Lower lobe of right lung (tissue), 2 donors: ENCODE data around the gene PRR36. TPM values are rescaled to one million over a fixed set of nuclear protein-coding genes. Genes with fewer than 3 reads are reported as not detected.
"Not testable (repeated sequence)": the region's sequence is repeated elsewhere in the genome, so short reads cannot be mapped to it uniquely, and the experiment has no call there.

Source experiments
- ATAC-seq, 2 donors: fragments of 200-7000 bp; cut with Tn5 transposase; one replicate each; pipeline ENCODE4 v1.9.1; 2020 to 2022; ENCODE audit warnings: mild to moderate bottlenecking in 2 of 2, moderate library complexity in 2 of 2
- DNase-seq: peaks from one replicate; pipeline ENCODE4 v3.0.0-alpha.2; 2020
- H3K27ac ChIP-seq: fragments of 200-600 bp; one replicate; pipeline ENCODE4 v1.8.0; 2022
- H3K27me3 ChIP-seq: fragments of 200-600 bp; one replicate; pipeline ENCODE4 v1.8.0; 2022; ENCODE audit warnings: low read depth
- H3K36me3 ChIP-seq: fragments of 200-600 bp; one replicate; pipeline ENCODE4 v1.8.0; 2022; ENCODE audit warnings: mild to moderate bottlenecking
- H3K4me1 ChIP-seq: fragments of 200-600 bp; one replicate; pipeline ENCODE4 v1.8.0; 2022
- H3K4me3 ChIP-seq: fragments of 200-600 bp; one replicate; pipeline ENCODE4 v1.8.0; 2022; ENCODE audit warnings: mild to moderate bottlenecking
- H3K9me3 ChIP-seq: fragments of 200-600 bp; one replicate; pipeline ENCODE4 v1.8.0; 2022
- CTCF ChIP-seq: fragments of 200-600 bp; IDR thresholded peaks from one replicate; pipeline ENCODE4 v1.8.0; 2022; ENCODE audit warnings: antibody characterized with exemption, mild to moderate bottlenecking
- intact Hi-C: fragments of 100-400 bp; cut with DNase I; formaldehyde crosslinking; loops from one replicate; pipeline ENCODE4 v1.11.0; 2022
- total RNA-seq: library from RNA; stranded (reverse); fragmentation: NEBNext Ultra II Directional; extraction: Animal tissue kit (Norgen Biotek cat#: 25700); gene quantifications from one replicate; pipeline ENCODE4 v1.2.1, GENCODE V29; 2021
- donor health status: DM: no; HTN: yes; CAD: no; lungs with severe emphysema.

The PRR36 gene
- total RNA-seq, 1 donor from 2014 or later, result 2.5 TPM

GRCh38 chr19:7894612-7895309 lies 20.6 kb upstream of the PRR36 start:
- intact Hi-C loops, result no loop called here
- no peaks in the 10 kb centered on the region for H3K36me3 ChIP-seq
- no peak overlapping the region for H3K4me3 ChIP-seq
- DNase-seq (peak; percentile 80), ATAC-seq (peak; percentile 84 to 85)
- H3K4me1 ChIP-seq, result no peaks in the 10 kb centered on the region
- H3K27ac ChIP-seq, result peak overlapping the region; percentile 59
- H3K27me3 ChIP-seq, result peaks cover 9% of the 10 kb centered on the region
- no peak for TF ChIP-seq CTCF
- H3K9me3 ChIP-seq, result no peaks in the 10 kb centered on the region

- H3K4me1 ChIP-seq, H3K27ac ChIP-seq, ATAC-seq, intact Hi-C loops, H3K4me3 ChIP-seq, H3K9me3 ChIP-seq, H3K36me3 ChIP-seq, DNase-seq: not testable (repeated sequence)
- H3K27me3 ChIP-seq, result peaks cover 15% of the 10 kb centered on the region
Observed at GRCh38 chr19:7893362-7894101, 19.3 kb upstream of the PRR36 start.

GRCh38 chr19:7888826-7889217 lies 14.6 kb upstream of the PRR36 start:
- TF ChIP-seq CTCF, result no peak
- no peaks in the 10 kb centered on the region for H3K9me3 ChIP-seq
- no peaks in the 10 kb centered on the region for H3K4me1 ChIP-seq
- ATAC-seq (peak in 1 of 2 donors; percentile 12), DNase-seq (no peak)
- peak overlapping the region; percentile 53 for H3K27ac ChIP-seq
- H3K27me3 ChIP-seq, result peaks cover 16% of the 10 kb centered on the region
- H3K4me3 ChIP-seq, result peak overlapping the region; percentile 52
- no peaks in the 10 kb centered on the region for H3K36me3 ChIP-seq
- intact Hi-C loops, result no loop called here

GRCh38 chr19:7888145-7888825 lies 14.1 kb upstream of the PRR36 start, which contains the start of gene LRRC8E:
Gene LRRC8E, plus strand, starts transcription at chr19:7888510. Its CDS starts 7,094 bp downstream, at chr19:7895604.
- ATAC-seq, result peak; percentile 95 to 97
- Histone ChIP-seq H3K27me3 (peaks cover 16% of the 10 kb centered on the region), H3K36me3 (no peaks in the 10 kb centered on the region), H3K4me1 (no peaks in the 10 kb centered on the region), H3K27ac (peak within 1 kb of the TSS; percentile 53), H3K9me3 (no peaks in the 10 kb centered on the region), H3K4me3 (peak within 1 kb of the TSS; percentile 52)
- intact Hi-C loops, result no loop called here
- DNase-seq, result peak; percentile 79
- no peak for TF ChIP-seq CTCF

GRCh38 chr19:7887408-7888144 lies 13.4 kb upstream of the PRR36 start:
- no peak for TF ChIP-seq CTCF
- Histone ChIP-seq H3K27me3 (peaks cover 16% of the 10 kb centered on the region), H3K36me3 (no peaks in the 10 kb centered on the region), H3K9me3 (no peaks in the 10 kb centered on the region), H3K27ac (no peak overlapping the region), H3K4me1 (no peaks in the 10 kb centered on the region), H3K4me3 (peak overlapping the region; percentile 52)
- intact Hi-C loops, result no loop called here
- ATAC-seq (no peak), DNase-seq (no peak)
